ENCODE measurements around the gene NR4A1. TPM values are rescaled to one million over a fixed set of nuclear protein-coding genes. Genes with fewer than 3 reads are reported as not detected.

NR4A1 gene
- total RNA-seq, 1 experiment from 2014 or later: 90.7 TPM

DNA sequence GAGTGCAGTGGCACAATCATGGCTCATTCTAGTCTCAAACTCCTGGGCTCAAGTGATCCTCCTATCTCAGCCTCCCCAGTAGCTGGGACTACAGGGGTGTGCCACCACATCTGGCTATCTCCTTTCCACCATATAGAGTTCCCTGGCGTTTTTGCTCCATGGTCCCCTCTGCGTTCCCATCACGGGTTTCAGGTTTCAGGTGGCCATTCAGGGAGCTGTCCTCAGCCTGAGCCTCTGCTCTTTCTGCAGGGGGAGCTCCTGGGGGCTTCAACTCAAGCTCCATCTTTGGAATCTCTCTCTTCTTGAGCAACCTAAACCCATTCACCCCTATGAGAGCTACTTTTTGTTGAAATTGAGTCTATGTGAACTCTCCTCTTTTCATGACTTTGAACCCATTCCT, 39.8 kb downstream of the NR4A1 start:
- ATAC-seq (no peak), DNase-seq (no peak)
- ChIA-PET CTCF (no interaction called here), POLR2A (ENCODE audit: unreplicated experiment) (no interaction called here)
- Histone ChIP-seq H3K27me3 (ENCODE audit: low read length) (no peaks in the 10 kb centered on the region), H3K9ac (ENCODE audit: low read length) (no peak overlapping the region), H3K4me1 (ENCODE audit: insufficient read depth, low read length) (no peaks in the 10 kb centered on the region), H3K27ac (ENCODE audit: low read length) (no peak overlapping the region), H3K36me3 (ENCODE audit: low read depth, low read length) (no peaks in the 10 kb centered on the region), H3K9me2 (replicated peaks; ENCODE audit: low read length) (no peaks in the 10 kb centered on the region), H4K20me1 (ENCODE audit: low read length) (no peaks in the 10 kb centered on the region), H3F3A (ENCODE audit: low read length, unreplicated experiment) (no peaks in the 10 kb centered on the region), H3K79me2 (ENCODE audit: low read length) (no peaks in the 10 kb centered on the region), H3K9me3 (ENCODE audit: low read length) (no peaks in the 10 kb centered on the region), H3K4me2 (ENCODE audit: low read length) (no peak overlapping the region), H3K4me3 (ENCODE audit: low read length) (no peak overlapping the region), H2AFZ (ENCODE audit: low read length) (no peak overlapping the region)
- TF ChIP-seq EZH2 (IDR thresholded peaks at IDR 0.05; ENCODE audit: low read length, unreplicated experiment) (no peak), EZH2phosphoT487 (IDR thresholded peaks at IDR 0.05; ENCODE audit: borderline replicate concordance, low read length) (no peak)
- TF ChIP-seq, protein P1, sequence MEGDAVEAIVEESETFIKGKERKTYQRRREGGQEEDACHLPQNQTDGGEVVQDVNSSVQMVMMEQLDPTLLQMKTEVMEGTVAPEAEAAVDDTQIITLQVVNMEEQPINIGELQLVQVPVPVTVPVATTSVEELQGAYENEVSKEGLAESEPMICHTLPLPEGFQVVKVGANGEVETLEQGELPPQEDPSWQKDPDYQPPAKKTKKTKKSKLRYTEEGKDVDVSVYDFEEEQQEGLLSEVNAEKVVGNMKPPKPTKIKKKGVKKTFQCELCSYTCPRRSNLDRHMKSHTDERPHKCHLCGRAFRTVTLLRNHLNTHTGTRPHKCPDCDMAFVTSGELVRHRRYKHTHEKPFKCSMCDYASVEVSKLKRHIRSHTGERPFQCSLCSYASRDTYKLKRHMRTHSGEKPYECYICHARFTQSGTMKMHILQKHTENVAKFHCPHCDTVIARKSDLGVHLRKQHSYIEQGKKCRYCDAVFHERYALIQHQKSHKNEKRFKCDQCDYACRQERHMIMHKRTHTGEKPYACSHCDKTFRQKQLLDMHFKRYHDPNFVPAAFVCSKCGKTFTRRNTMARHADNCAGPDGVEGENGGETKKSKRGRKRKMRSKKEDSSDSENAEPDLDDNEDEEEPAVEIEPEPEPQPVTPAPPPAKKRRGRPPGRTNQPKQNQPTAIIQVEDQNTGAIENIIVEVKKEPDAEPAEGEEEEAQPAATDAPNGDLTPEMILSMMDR (conservative IDR thresholded peaks at IDR 0.05; ENCODE audit: low read depth, low read length): no peak
- intact Hi-C loops (cut with micrococcal nuclease): no loop called here
- BruUV-seq (replicated peaks): no TSS peak

DNA sequence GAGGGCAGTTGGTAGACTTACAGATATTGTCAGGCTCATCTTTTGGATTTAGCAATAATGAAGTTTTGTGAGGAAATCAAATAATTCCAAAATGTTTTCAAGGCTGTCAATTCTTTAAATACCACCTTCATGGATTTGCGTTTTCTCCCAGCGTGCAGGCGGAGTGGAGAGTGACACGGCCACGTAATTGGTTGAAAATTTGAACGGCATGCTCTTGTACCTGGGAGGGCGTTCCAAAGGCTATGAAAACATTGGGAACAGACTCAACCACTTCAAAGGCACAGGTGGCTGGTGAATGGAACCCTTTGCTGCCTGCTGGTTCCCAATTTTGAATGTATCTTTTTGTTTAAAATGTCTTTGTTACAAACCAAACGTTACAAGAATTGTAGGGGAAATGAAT, 40.6 kb downstream of the NR4A1 start:
- Histone ChIP-seq H4K20me1 (ENCODE audit: low read length) (no peaks in the 10 kb centered on the region), H3K9me2 (replicated peaks; ENCODE audit: low read length) (no peaks in the 10 kb centered on the region), H3K9ac (ENCODE audit: low read length) (no peak overlapping the region), H3K27me3 (ENCODE audit: low read length) (no peaks in the 10 kb centered on the region), H3K4me2 (ENCODE audit: low read length) (no peak overlapping the region), H2AFZ (ENCODE audit: low read length) (no peak overlapping the region), H3K4me1 (ENCODE audit: insufficient read depth, low read length) (no peaks in the 10 kb centered on the region), H3K36me3 (ENCODE audit: low read depth, low read length) (no peaks in the 10 kb centered on the region), H3K27ac (ENCODE audit: low read length) (no peak overlapping the region), H3K4me3 (ENCODE audit: low read length) (no peak overlapping the region), H3K9me3 (ENCODE audit: low read length) (no peaks in the 10 kb centered on the region), H3F3A (ENCODE audit: low read length, unreplicated experiment) (no peaks in the 10 kb centered on the region), H3K79me2 (ENCODE audit: low read length) (no peaks in the 10 kb centered on the region)
- no TSS peak for BruUV-seq (replicated peaks)
- ChIA-PET CTCF (no interaction called here), POLR2A (ENCODE audit: unreplicated experiment) (no interaction called here)
- no peak for TF ChIP-seq EZH2 (IDR thresholded peaks at IDR 0.05; ENCODE audit: low read length, unreplicated experiment)
- TF ChIP-seq, protein P1 (conservative IDR thresholded peaks at IDR 0.05; ENCODE audit: low read depth, low read length): no peak
- TF ChIP-seq EZH2phosphoT487 (IDR thresholded peaks at IDR 0.05; ENCODE audit: borderline replicate concordance, low read length): no peak
- intact Hi-C loops (cut with micrococcal nuclease): no loop called here
- DNase-seq (no peak), ATAC-seq (no peak)

DNA sequence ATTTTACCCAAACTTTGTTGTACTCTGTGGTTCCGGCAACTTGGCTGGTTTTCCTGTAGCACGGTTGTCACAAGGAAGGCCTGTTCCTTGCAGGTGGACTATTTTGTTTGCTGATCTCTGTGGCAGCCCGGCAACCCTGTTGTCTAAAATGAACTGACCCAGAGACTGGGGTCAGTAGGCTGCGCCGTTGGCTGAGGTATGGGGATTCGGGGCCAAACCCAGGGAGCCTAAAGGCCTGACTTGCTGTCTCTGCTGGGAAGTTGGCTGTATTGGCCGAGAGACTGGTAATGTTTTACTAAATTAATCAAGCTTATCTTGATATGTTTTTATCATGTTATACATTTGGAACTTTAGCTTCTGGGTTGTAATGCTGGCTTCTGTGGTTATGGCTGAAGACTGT, 42.1 kb downstream of the NR4A1 start:
- BruUV-seq (replicated peaks): no TSS peak
- Histone ChIP-seq H3K36me3 (ENCODE audit: low read depth, low read length) (no peaks in the 10 kb centered on the region), H3K9me3 (ENCODE audit: low read length) (no peaks in the 10 kb centered on the region), H3F3A (ENCODE audit: low read length, unreplicated experiment) (no peaks in the 10 kb centered on the region), H3K27me3 (ENCODE audit: low read length) (no peaks in the 10 kb centered on the region), H4K20me1 (ENCODE audit: low read length) (no peaks in the 10 kb centered on the region), H3K4me2 (ENCODE audit: low read length) (no peak overlapping the region), H3K9ac (ENCODE audit: low read length) (no peak overlapping the region), H3K27ac (ENCODE audit: low read length) (no peak overlapping the region), H2AFZ (ENCODE audit: low read length) (no peak overlapping the region), H3K9me2 (replicated peaks; ENCODE audit: low read length) (no peaks in the 10 kb centered on the region), H3K4me3 (ENCODE audit: low read length) (no peak overlapping the region), H3K79me2 (ENCODE audit: low read length) (no peaks in the 10 kb centered on the region), H3K4me1 (ENCODE audit: insufficient read depth, low read length) (no peaks in the 10 kb centered on the region)
- TF ChIP-seq EZH2 (IDR thresholded peaks at IDR 0.05; ENCODE audit: low read length, unreplicated experiment): no peak
- TF ChIP-seq EZH2phosphoT487 (IDR thresholded peaks at IDR 0.05; ENCODE audit: borderline replicate concordance, low read length): no peak
- TF ChIP-seq, protein P1 (conservative IDR thresholded peaks at IDR 0.05; ENCODE audit: low read depth, low read length): no peak
- ATAC-seq (no peak), DNase-seq (no peak)
- intact Hi-C loops (cut with micrococcal nuclease): no loop called here
- CTCF ChIA-PET: no interaction called here
- POLR2A ChIA-PET (ENCODE audit: unreplicated experiment): no interaction called here
